ENCODE measurements around the gene ACSM2B.

DNA sequence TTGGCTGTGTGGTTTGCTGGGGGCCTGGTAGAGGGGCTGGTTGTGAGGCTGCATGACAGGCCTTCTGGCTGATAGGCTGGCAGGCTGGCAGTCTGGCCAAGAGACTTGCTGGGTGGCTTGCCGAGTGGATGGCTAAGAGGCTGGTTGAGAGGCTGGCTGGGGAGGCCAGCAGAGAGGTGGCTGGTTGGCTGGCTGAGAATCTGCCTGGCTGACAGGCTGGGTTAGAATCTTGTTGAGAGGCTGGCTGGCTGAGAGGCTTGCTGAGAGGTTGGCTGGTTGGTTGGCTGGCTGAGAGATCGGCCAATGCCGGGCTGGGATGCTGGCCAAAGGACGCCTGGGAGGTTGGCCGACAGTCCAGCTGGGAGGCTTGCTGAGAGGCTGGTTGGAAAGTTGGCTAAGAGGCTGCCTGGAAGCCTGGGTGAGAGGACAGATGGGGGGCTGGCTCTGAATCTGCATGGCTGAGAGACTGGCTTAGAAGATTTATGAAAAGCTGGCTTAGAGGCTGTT, 35.9 kb upstream of the ACSM2B start:
- TF ChIP-seq, protein P1, sequence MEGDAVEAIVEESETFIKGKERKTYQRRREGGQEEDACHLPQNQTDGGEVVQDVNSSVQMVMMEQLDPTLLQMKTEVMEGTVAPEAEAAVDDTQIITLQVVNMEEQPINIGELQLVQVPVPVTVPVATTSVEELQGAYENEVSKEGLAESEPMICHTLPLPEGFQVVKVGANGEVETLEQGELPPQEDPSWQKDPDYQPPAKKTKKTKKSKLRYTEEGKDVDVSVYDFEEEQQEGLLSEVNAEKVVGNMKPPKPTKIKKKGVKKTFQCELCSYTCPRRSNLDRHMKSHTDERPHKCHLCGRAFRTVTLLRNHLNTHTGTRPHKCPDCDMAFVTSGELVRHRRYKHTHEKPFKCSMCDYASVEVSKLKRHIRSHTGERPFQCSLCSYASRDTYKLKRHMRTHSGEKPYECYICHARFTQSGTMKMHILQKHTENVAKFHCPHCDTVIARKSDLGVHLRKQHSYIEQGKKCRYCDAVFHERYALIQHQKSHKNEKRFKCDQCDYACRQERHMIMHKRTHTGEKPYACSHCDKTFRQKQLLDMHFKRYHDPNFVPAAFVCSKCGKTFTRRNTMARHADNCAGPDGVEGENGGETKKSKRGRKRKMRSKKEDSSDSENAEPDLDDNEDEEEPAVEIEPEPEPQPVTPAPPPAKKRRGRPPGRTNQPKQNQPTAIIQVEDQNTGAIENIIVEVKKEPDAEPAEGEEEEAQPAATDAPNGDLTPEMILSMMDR (IDR thresholded peaks at IDR 0.05; ENCODE audit: insufficient read depth, low read length, poor library complexity, severe bottlenecking), result no peak
- no peak for TF ChIP-seq EZH2phosphoT487 (conservative IDR thresholded peaks at IDR 0.05; ENCODE audit: low read length)

Measured in SU-DHL-6 (cell line).